SK-N-SH (cell line): ENCODE results near the gene PROM2. TPM values are rescaled to one million over a fixed set of nuclear protein-coding genes. Genes with fewer than 3 reads are reported as not detected.

Source experiments
- CTCF ChIA-PET: fragments of 300-600, 350-600 bp; formaldehyde crosslinking; extraction: SDS; loops from one replicate; lab custom pipeline; 2021; lab: Yijun Ruan, JAX
- POLR2A ChIA-PET: fragments of 350-600 bp; sonication (Branson Sonifier 250); formaldehyde crosslinking; extraction: SDS; loops from one replicate; lab custom pipeline; 2020; ENCODE audit warnings: antibody characterized with exemption, inconsistent platforms; lab: Yijun Ruan, JAX
- DNase-seq: peaks from one replicate; pipeline ENCODE4 v3.0.0; 2012
- H2AFZ ChIP-seq: fragments of 200-600 bp; sonication (generic); 2 replicates; pipeline ENCODE4 v1.8.1; 2016; ENCODE audit warnings: antibody characterized with exemption, mild to moderate bottlenecking, low read depth
- H3F3A ChIP-seq: fragments of 200-600 bp; sonication (generic); replicated peaks from 2 replicates; pipeline ENCODE3; 2016; ENCODE audit warnings: antibody characterized with exemption, mild to moderate bottlenecking; ENCODE audit not compliant: insufficient read depth
- H3K27ac ChIP-seq, 2 experiments: fragments of 200-500 bp in 1 of 2; fragments of 200-600 bp in 1 of 2; sonication (Bioruptor generic) in 1 of 2; sonication (generic), shearing (Covaris generic) in 1 of 2; 2 replicates each; pipeline versions ENCODE4 v1.5.1 to v1.6.1; 2014 to 2016; ENCODE audit warnings: low read depth in 2 of 2, inconsistent platforms in 1 of 2, low read length in 1 of 2, mild to moderate bottlenecking in 1 of 2, mixed read lengths in 1 of 2
- H3K27me3 ChIP-seq: fragments of 200-600 bp; sonication (generic), shearing (Covaris generic); 2 replicates; pipeline ENCODE4 v1.6.1; 2016; ENCODE audit warnings: mixed run types; ENCODE audit not compliant: insufficient read depth
- H3K36me3 ChIP-seq, 2 experiments: fragments of 200-500 bp in 1 of 2; fragments of 200-600 bp in 1 of 2; sonication (Bioruptor generic) in 1 of 2; sonication (generic) in 1 of 2; replicated peaks in 1 of 2; 2 replicates each; pipeline versions ENCODE3 to v1.5.1; 2014 to 2016; ENCODE audit warnings: low read length in 1 of 2, mild to moderate bottlenecking in 1 of 2; ENCODE audit not compliant: insufficient read depth in 2 of 2, control insufficient read depth in 1 of 2
- H3K4me1 ChIP-seq, 2 experiments: fragments of 200-500 bp in 1 of 2; fragments of 200-600 bp in 1 of 2; sonication (Bioruptor generic) in 1 of 2; sonication (generic), shearing (Covaris generic) in 1 of 2; 2 replicates each; pipeline versions ENCODE4 v1.5.1 to v1.6.1; 2014 to 2016; ENCODE audit warnings: low read depth in 1 of 2, low read length in 1 of 2, mixed run types in 1 of 2; ENCODE audit not compliant: insufficient read depth in 2 of 2, control insufficient read depth in 1 of 2
- H3K4me2 ChIP-seq: fragments of 200-600 bp; sonication (generic), shearing (Covaris generic); 2 replicates; pipeline ENCODE4 v1.6.1; 2017; ENCODE audit warnings: mixed run types
- H3K4me3 ChIP-seq, 2 experiments: fragments of 200-500 bp in 1 of 2; fragments of 200-600 bp in 1 of 2; sonication (Bioruptor generic) in 1 of 2; sonication (generic), shearing (Covaris generic) in 1 of 2; 2 replicates each; pipeline versions ENCODE4 v1.5.1 to v1.8.1; 2014 to 2016; ENCODE audit warnings: low read depth in 2 of 2, inconsistent platforms in 1 of 2, low read length in 1 of 2, mild to moderate bottlenecking in 1 of 2, mixed read lengths in 1 of 2, moderate library complexity in 1 of 2
- H3K79me2 ChIP-seq: fragments of 200-600 bp; sonication (generic); 2 replicates; pipeline ENCODE4 v1.8.1; 2017; ENCODE audit warnings: mild to moderate bottlenecking; ENCODE audit not compliant: insufficient read depth
- H3K9ac ChIP-seq: fragments of 200-600 bp; sonication (generic); 2 replicates; pipeline ENCODE4 v1.6.1; 2017; ENCODE audit warnings: mixed run types
- H3K9me2 ChIP-seq: fragments of 200-600 bp; sonication (generic); 2 replicates; pipeline ENCODE4 v1.6.1; 2017; ENCODE audit warnings: mixed run types
- H3K9me3 ChIP-seq: fragments of 200-600 bp; sonication (generic); 2 replicates; pipeline ENCODE4 v1.6.1; 2017; ENCODE audit warnings: mixed run types, mild to moderate bottlenecking, moderate library complexity
- H4K20me1 ChIP-seq: fragments of 200-600 bp; sonication (generic); 2 replicates; pipeline ENCODE4 v1.6.1; 2017; ENCODE audit warnings: mild to moderate bottlenecking, mixed run types; ENCODE audit not compliant: insufficient read depth
- ELF1 ChIP-seq: IDR thresholded peaks from 2 replicates; pipeline ENCODE4 v1.4.0; 2012
- JUND ChIP-seq: IDR thresholded peaks from 2 replicates; pipeline ENCODE4 v1.4.0; 2012
- MXI1 ChIP-seq: IDR thresholded peaks from 2 replicates; pipeline ENCODE4 v1.6.1; 2012; ENCODE audit warnings: mild to moderate bottlenecking, low read depth, low read length, improper control_type of control experiment
- NFIC ChIP-seq: IDR thresholded peaks from 2 replicates; pipeline ENCODE4 v1.4.0; 2012; ENCODE audit warnings: borderline replicate concordance
- NRF1 ChIP-seq: IDR thresholded peaks from 2 replicates; pipeline ENCODE4 v1.6.1; 2012; ENCODE audit warnings: low read depth, mild to moderate bottlenecking, low read length
- RAD21 ChIP-seq: IDR thresholded peaks from 2 replicates; pipeline ENCODE4 v1.6.1; 2012; ENCODE audit warnings: mild to moderate bottlenecking, low read length
- REST ChIP-seq: IDR thresholded peaks from 2 replicates; pipeline ENCODE4 v1.6.1; 2012; ENCODE audit warnings: mild to moderate bottlenecking, low read depth, low read length, moderate library complexity
- RXRA ChIP-seq: IDR thresholded peaks from 2 replicates; pipeline ENCODE4 v1.4.0; 2012; ENCODE audit warnings: low read depth, mild to moderate bottlenecking, borderline replicate concordance
- SIN3A ChIP-seq: IDR thresholded peaks from 2 replicates; pipeline ENCODE4 v1.6.1; 2012; ENCODE audit warnings: low read depth, mild to moderate bottlenecking, low read length, moderate library complexity, borderline replicate concordance
- SMC3 ChIP-seq: IDR thresholded peaks from 2 replicates; pipeline ENCODE4 v1.6.1; 2012; ENCODE audit warnings: low read depth, low read length, improper control_type of control experiment
- TCF12 ChIP-seq: IDR thresholded peaks from 2 replicates; pipeline ENCODE4 v1.4.0; 2012
- TEAD4 ChIP-seq: IDR thresholded peaks from 2 replicates; pipeline ENCODE4 v1.4.0; 2012; ENCODE audit warnings: mild to moderate bottlenecking, borderline replicate concordance; ENCODE audit not compliant: insufficient read depth
- YY1 ChIP-seq: IDR thresholded peaks from 2 replicates; pipeline ENCODE4 v1.4.0; 2012; ENCODE audit warnings: low read depth, mild to moderate bottlenecking
- ZBTB33 ChIP-seq: IDR thresholded peaks from 2 replicates; pipeline ENCODE4 v1.4.0; 2012; ENCODE audit warnings: low read depth, borderline replicate concordance
- WGBS: methylation state at CpG from one replicate; pipeline ENCODE4 v1.1.6; 2017; ENCODE audit warnings: low lambda C conversion rate; 5-methylcytosine and 5-hydroxymethylcytosine counted together
- polyA plus RNA-seq, 3 experiments: library from polyadenylated mRNA; depleted of rRNA; stranded (reverse); fragments of >200 nt; gene quantifications; 2 replicates each; pipeline ENCODE4 v1.2.3, GENCODE V29; 2012
- TF ChIP-seq, protein P1 (sequence below): fragments of 200-600 bp; sonication (generic); IDR thresholded peaks from 2 replicates; pipeline ENCODE4 v1.6.1; 2017; ENCODE audit warnings: antibody characterized with exemption, mild to moderate bottlenecking, moderate library complexity
- TF ChIP-seq, protein P2 (sequence below): IDR thresholded peaks from 2 replicates; pipeline ENCODE4 v1.4.0; 2012; ENCODE audit warnings: low read depth

The PROM2 gene
- polyA plus RNA-seq, 1 of the 3 experiments (the other 2 are of a cell fraction), result 0.38 TPM

DNA sequence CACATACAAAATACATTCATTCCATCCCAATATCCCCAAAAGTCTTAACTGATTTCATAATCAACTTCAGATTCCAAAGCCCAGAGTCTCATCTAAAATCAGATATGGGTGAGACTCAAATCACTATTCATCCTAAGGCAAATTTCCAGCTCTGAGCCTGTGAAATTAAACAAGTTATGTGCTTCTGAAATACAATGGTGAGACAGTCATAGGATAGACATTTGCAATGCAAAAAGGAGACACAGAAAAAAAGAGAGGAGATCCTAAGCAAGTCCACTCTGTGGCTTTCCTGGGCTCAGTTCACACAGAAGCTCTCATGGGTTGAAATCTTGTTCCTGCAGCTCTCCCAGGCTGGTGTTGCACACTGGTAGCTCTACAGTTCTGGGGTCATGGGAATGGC is 48.6 kb upstream of the PROM2 start:
- Histone ChIP-seq H3K36me3 (peaks cover 0 to 5% of the 10 kb centered on the region in 2 experiments), H3K4me3 (no peak overlapping the region), H3K27me3 (no peaks in the 10 kb centered on the region), H3K4me2 (no peak overlapping the region), H2AFZ (no peak overlapping the region), H3K79me2 (no peaks in the 10 kb centered on the region), H3K9me2 (no peaks in the 10 kb centered on the region), H3F3A (no peaks in the 10 kb centered on the region), H3K27ac (no peak overlapping the region), H3K9ac (no peak overlapping the region), H3K4me1 (no peaks in the 10 kb centered on the region), H3K9me3 (no peaks in the 10 kb centered on the region), H4K20me1 (no peaks in the 10 kb centered on the region)
- ChIA-PET CTCF (interaction anchor here (0.6 to 1.5 kb wide), 2 partner anchors 13 to 98 kb away, joined by 3 read pairs; no protein-coding TSS in a partner anchor), POLR2A (no interaction called here)
- TF ChIP-seq TEAD4 (no peak), SMC3 (no peak), JUND (no peak), ZBTB33 (no peak), ELF1 (no peak), REST (no peak), NRF1 (no peak), RXRA (no peak), NFIC (no peak), MXI1 (no peak), SIN3A (no peak), YY1 (no peak), TCF12 (no peak)
- DNase-seq, result no peak

GRCh38 chr2:95231723-95232122 is 42.5 kb upstream of the PROM2 start:
- 36% methylated on average over 3 of the region's 3 CpGs for WGBS
- no peak overlapping the region for H2AFZ ChIP-seq

More at GRCh38 chr2:95231723-95232122, 42.5 kb upstream of the PROM2 start:
- DNase-seq, result peak; percentile 80
- ChIA-PET POLR2A (no interaction called here), CTCF (interaction anchor here (0.6 to 3.4 kb wide), 43 partner anchors 9 to 498 kb away, joined by 3 to 90 read pairs (median 4); partner anchors contain the start of genes FAHD2A and PROM2)
- TF ChIP-seq, protein P1, sequence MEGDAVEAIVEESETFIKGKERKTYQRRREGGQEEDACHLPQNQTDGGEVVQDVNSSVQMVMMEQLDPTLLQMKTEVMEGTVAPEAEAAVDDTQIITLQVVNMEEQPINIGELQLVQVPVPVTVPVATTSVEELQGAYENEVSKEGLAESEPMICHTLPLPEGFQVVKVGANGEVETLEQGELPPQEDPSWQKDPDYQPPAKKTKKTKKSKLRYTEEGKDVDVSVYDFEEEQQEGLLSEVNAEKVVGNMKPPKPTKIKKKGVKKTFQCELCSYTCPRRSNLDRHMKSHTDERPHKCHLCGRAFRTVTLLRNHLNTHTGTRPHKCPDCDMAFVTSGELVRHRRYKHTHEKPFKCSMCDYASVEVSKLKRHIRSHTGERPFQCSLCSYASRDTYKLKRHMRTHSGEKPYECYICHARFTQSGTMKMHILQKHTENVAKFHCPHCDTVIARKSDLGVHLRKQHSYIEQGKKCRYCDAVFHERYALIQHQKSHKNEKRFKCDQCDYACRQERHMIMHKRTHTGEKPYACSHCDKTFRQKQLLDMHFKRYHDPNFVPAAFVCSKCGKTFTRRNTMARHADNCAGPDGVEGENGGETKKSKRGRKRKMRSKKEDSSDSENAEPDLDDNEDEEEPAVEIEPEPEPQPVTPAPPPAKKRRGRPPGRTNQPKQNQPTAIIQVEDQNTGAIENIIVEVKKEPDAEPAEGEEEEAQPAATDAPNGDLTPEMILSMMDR, result peak; percentile 67
- TF ChIP-seq, protein P2, sequence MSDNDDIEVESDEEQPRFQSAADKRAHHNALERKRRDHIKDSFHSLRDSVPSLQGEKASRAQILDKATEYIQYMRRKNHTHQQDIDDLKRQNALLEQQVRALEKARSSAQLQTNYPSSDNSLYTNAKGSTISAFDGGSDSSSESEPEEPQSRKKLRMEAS, result no peak
- TF ChIP-seq RAD21, result peak; percentile 86
- peak; percentile 73 for TF ChIP-seq SMC3
- Histone ChIP-seq H3K36me3 (no peaks in the 10 kb centered on the region), H3K27ac (no peak overlapping the region), H3K27me3 (no peaks in the 10 kb centered on the region), H3K4me3 (peak overlapping the region in 1 of 2 experiments; percentile 40; a peak in 1 of 4 replicates), H3K9me3 (no peaks in the 10 kb centered on the region), H3K4me1 (no peaks in the 10 kb centered on the region), H3K4me2 (no peak overlapping the region), H3F3A (no peaks in the 10 kb centered on the region), H3K9me2 (no peaks in the 10 kb centered on the region), H3K9ac (no peak overlapping the region), H4K20me1 (no peaks in the 10 kb centered on the region), H3K79me2 (no peaks in the 10 kb centered on the region)
